K562 (cell line): ENCODE results near the gene WDFY2. TPM values are rescaled to one million over a fixed set of nuclear protein-coding genes. Genes with fewer than 3 reads are reported as not detected.

Experiments
- ATAC-seq: fragments of 200-7000 bp; cut with Tn5 transposase; 3 replicates; pipeline ENCODE4 v1.9.1; 2020; ENCODE audit warnings: moderate library complexity
- BruUV-seq: library from RNA; stranded (reverse); fragments of 400-500 nt; replicated peaks from 2 replicates; lab custom pipeline; 2021; lab: Mats Ljungman, UMichigan
- CTCF ChIA-PET: fragments of 300-600 bp; formaldehyde crosslinking; extraction: SDS; loops from one replicate; lab custom pipeline; 2021; ENCODE audit warnings: low intra/inter-chr PET ratio; lab: Yijun Ruan, JAX
- POLR2A ChIA-PET: fragments of 300-600, 350-650 bp; sonication (Branson Sonifier 250); formaldehyde crosslinking; extraction: SDS; loops from one replicate; lab custom pipeline; 2021; ENCODE audit warnings: antibody characterized with exemption, inconsistent platforms; lab: Yijun Ruan, JAX
- DNase-seq, 4 experiments: peaks; one replicate each; pipeline versions ENCODE4 v3.0.0 to v3.0.0-alpha.2; 2011 to 2018; ENCODE audit warnings: low spot score in 3 of 4, mixed read lengths in 3 of 4; ENCODE audit errors: extremely low read depth in 1 of 4
- FAIRE-seq: peaks from 2 replicates; lab custom pipeline; 2011; peaks lifted over from hg19 to GRCh38; lab: Jason Lieb, UNC
- H2AFZ ChIP-seq: 2 replicates; pipeline ENCODE4 v1.6.0; 2011; ENCODE audit warnings: low read depth, low read length, control low read depth, inconsistent platforms
- H3K27ac ChIP-seq: fragments of 200-600 bp; 3 replicates; pipeline ENCODE4 v1.8.0; 2011; ENCODE audit warnings: low read depth, mild to moderate bottlenecking, control low read depth, inconsistent platforms, low read length, moderate library complexity, mixed read lengths; ENCODE audit errors: extremely low read depth
- H3K27me3 ChIP-seq, 2 experiments: fragments of 300-600 bp in 1 of 2; 2 replicates in 1 of 2; 3 replicates in 1 of 2; pipeline versions ENCODE4 v1.6.0 to v1.8.0; 2011; ENCODE audit warnings: inconsistent platforms in 2 of 2, low read length in 2 of 2, mild to moderate bottlenecking in 1 of 2, mixed read lengths in 1 of 2, moderate library complexity in 1 of 2; ENCODE audit not compliant: control insufficient read depth in 2 of 2, insufficient read depth in 2 of 2
- H3K36me3 ChIP-seq: fragments of 300-600 bp; 3 replicates; pipeline ENCODE4 v1.8.0; 2011; ENCODE audit warnings: mild to moderate bottlenecking, low read length, inconsistent platforms; ENCODE audit not compliant: control insufficient read depth, insufficient read depth
- H3K4me1 ChIP-seq, 2 experiments: fragments of 200-600 bp in 1 of 2; replicated peaks in 1 of 2; 2 replicates in 1 of 2; 3 replicates in 1 of 2; pipeline versions ENCODE4 v1.5.1 to v1.8.0; 2011; ENCODE audit warnings: inconsistent platforms in 2 of 2, low read length in 2 of 2, mild to moderate bottlenecking in 1 of 2, mixed read lengths in 1 of 2, moderate library complexity in 1 of 2; ENCODE audit not compliant: control insufficient read depth in 2 of 2, insufficient read depth in 2 of 2
- H3K4me2 ChIP-seq: 2 replicates; pipeline ENCODE4 v1.6.1; 2011; ENCODE audit warnings: low read length, control low read depth, inconsistent platforms, mixed read lengths; ENCODE audit not compliant: insufficient read depth
- H3K4me3 ChIP-seq: fragments of 200-600 bp; sonication (generic), shearing (Covaris generic); 2 replicates; pipeline ENCODE4 v1.5.1; 2016; ENCODE audit warnings: control low read depth, inconsistent platforms
- H3K79me2 ChIP-seq: fragments of 200-600 bp; 3 replicates; pipeline ENCODE4 v1.8.0; 2011; ENCODE audit warnings: low read length, inconsistent platforms; ENCODE audit not compliant: control insufficient read depth, insufficient read depth
- H3K9ac ChIP-seq, 2 experiments: 2 replicates each; pipeline versions ENCODE4 v1.6.0 to v1.6.1; 2011; ENCODE audit warnings: low read depth in 2 of 2, low read length in 2 of 2, control low read depth in 1 of 2, inconsistent platforms in 1 of 2, mild to moderate bottlenecking in 1 of 2, mixed read lengths in 1 of 2; ENCODE audit not compliant: insufficient read depth in 1 of 2
- H3K9me1 ChIP-seq: one replicate; pipeline ENCODE4 v1.6.0; 2011; ENCODE audit warnings: inconsistent platforms, mild to moderate bottlenecking, low read length, moderate library complexity; ENCODE audit not compliant: control insufficient read depth, insufficient read depth
- H3K9me3 ChIP-seq: replicated peaks from 2 replicates; pipeline ENCODE4 v1.5.1; 2011; ENCODE audit warnings: low read depth, low read length, inconsistent platforms; ENCODE audit not compliant: control insufficient read depth, insufficient read depth
- H4K20me1 ChIP-seq: replicated peaks from 2 replicates; pipeline ENCODE4 v1.6.1; 2011; ENCODE audit warnings: low read length, inconsistent platforms, mixed read lengths; ENCODE audit not compliant: control insufficient read depth, insufficient read depth
- MCM5 ChIP-seq: fragments of 450-650 bp; IDR thresholded peaks from 2 replicates; pipeline ENCODE4 v1.6.1; 2016; ENCODE audit warnings: low read depth
- MEF2D ChIP-seq: conservative IDR thresholded peaks from 2 replicates; pipeline ENCODE4 v1.6.1; 2016; ENCODE audit warnings: low read depth, missing genetic modification characterization, missing compliant biosample characterization
- SP2 ChIP-seq: IDR thresholded peaks from 2 replicates; pipeline ENCODE4 v1.6.1; 2011; ENCODE audit warnings: mild to moderate bottlenecking, low read depth, low read length, moderate library complexity; ENCODE audit not compliant: poor library complexity, severe bottlenecking; ENCODE audit errors: extremely low read depth
- TFAM ChIP-seq: fragments of 250-450 bp; sonication (Bioruptor Pico); conservative IDR thresholded peaks from 2 replicates; pipeline ENCODE4 v1.5.0; 2021; ENCODE audit warnings: mild to moderate bottlenecking, moderate library complexity
- ZFP36 ChIP-seq: fragments of 150-350 bp; IDR thresholded peaks from 2 replicates; pipeline ENCODE4 v1.6.1; 2018; ENCODE audit warnings: low read length, low read depth; ENCODE audit not compliant: partially characterized antibody
- WGBS: fragments of 100-300 bp; shearing (Covaris generic); methylation state at CpG from one replicate; pipeline ENCODE4 v1.1.6; 2016; ENCODE audit warnings: low coverage, mixed read lengths; ENCODE audit not compliant: insufficient coverage; ENCODE audit errors: missing lambda C conversion rate; 5-methylcytosine and 5-hydroxymethylcytosine counted together
- in situ Hi-C: fragments of 300-500 bp; cut with MboI; formaldehyde crosslinking; loops from 4 replicates; pipeline ENCODE4 v1.15.0; 2018; ENCODE audit warnings: inconsistent platforms, mixed read lengths
- intact Hi-C: fragments of 100-400 bp; cut with micrococcal nuclease; formaldehyde crosslinking; loops from 2 replicates; pipeline ENCODE4 v1.14.2; 2022
- polyA plus RNA-seq, 8 experiments: library from polyadenylated mRNA; depleted of rRNA in 4 of 8; stranded (reverse) in 5 of 8; unstranded in 3 of 8; fragments of >200 nt; fragmentation: Nextera tagmentation in 2 of 8; fragmentation: Illumina TruSeq in 1 of 8; extraction: Ambion mirVana in 2 of 8; extraction: Trizol in 1 of 8; gene quantifications; 2 replicates each; pipeline versions ENCODE4 v1.2.1 to v1.2.3, GENCODE V29; 2011 to 2014; ENCODE audit warnings: inconsistent platforms in 1 of 8, missing spikeins in 1 of 8
- total RNA-seq, 7 experiments: library from RNA; depleted of rRNA in 6 of 7; stranded (reverse); fragments of >200 nt in 6 of 7; fragmentation: Illumina TruSeq in 2 of 7; extraction: Trizol in 2 of 7; gene quantifications; 2 replicates each; pipeline versions ENCODE4 v1.2.1 to v1.2.3, GENCODE V29; 2011 to 2021; ENCODE audit warnings: low replicate concordance in 1 of 7
- TF ChIP-seq, protein P1 (sequence below), 3 experiments: IDR thresholded peaks in 2 of 3; conservative IDR thresholded peaks in 1 of 3; 2 replicates each; pipeline ENCODE4 v1.5.1; 2011 to 2012; ENCODE audit warnings: low read length in 3 of 3, mild to moderate bottlenecking in 3 of 3, control low read depth in 2 of 3, improper control_type of control experiment in 1 of 3, inconsistent platforms in 1 of 3, low read depth in 1 of 3, mixed read lengths in 1 of 3, moderate library complexity in 1 of 3; ENCODE audit not compliant: insufficient read depth in 2 of 3

WDFY2 gene
- total and polyA plus RNA-seq, 9 of the 15 experiments (the other 6 are each of a cell fraction or from before 2014, with no cell fraction given): 0.66 to 6.4 (median 4.4) TPM

DNA sequence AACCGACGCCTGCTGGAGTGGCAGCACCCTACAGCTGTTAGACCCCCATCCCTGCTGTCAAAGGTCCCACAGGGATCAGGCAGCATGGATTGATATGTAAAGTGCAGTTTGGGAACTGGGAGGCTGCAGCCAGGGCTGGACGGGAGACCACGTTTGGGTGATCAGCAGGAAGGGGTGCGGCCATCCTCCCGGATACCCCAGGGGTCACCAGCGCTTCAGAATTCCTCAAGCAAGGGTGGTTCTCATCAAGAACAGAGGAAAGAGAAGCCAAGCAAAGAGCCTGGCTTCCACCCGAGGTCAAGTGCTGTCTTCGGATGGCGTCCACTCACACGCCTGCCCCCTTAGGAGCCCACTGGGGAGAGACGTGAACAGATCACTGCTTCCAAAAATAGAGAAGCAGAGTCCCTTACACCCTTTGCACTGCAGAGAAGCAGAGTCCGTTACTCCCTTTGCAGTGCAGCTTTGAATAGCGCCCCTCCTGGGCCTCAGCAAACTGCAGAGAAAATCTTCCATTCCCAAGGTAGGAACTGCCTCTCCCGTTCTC, 184.2 kb downstream of the WDFY2 start:
- Histone ChIP-seq H2AFZ (no peak overlapping the region), H3K36me3 (no peaks in the 10 kb centered on the region), H3K27me3 (no peaks in the 10 kb centered on the region), H3K27ac (no peak overlapping the region), H3K4me1 (peaks cover 0 to 3% of the 10 kb centered on the region in 2 experiments; a peak in 2 of 5 replicates), H3K9ac (peak overlapping the region in 1 of 2 experiments; percentile 52; a peak in 1 of 4 replicates), H3K79me2 (no peaks in the 10 kb centered on the region), H3K9me3 (no peaks in the 10 kb centered on the region), H3K4me3 (no peak overlapping the region), H4K20me1 (no peaks in the 10 kb centered on the region), H3K4me2 (no peak overlapping the region), H3K9me1 (no peaks in the 10 kb centered on the region)
- POLR2A ChIA-PET: interaction anchor here (2.0 kb wide), 1 partner anchor 9 kb away, joined by 4 read pairs; no protein-coding TSS in a partner anchor
- FAIRE-seq (no peak), ATAC-seq (peak; percentile 67), DNase-seq (no peak)
- CTCF ChIA-PET: no interaction called here
- in situ Hi-C loops (no loop called here), intact Hi-C loops (no loop called here)
- 64% methylated on average over 10 of the region's 15 CpGs for WGBS
- BruUV-seq: no TSS peak
- TF ChIP-seq MCM5: no peak
- TF ChIP-seq ZFP36: no peak
- no peak for TF ChIP-seq TFAM (CRISPR knock-in tag)
- TF ChIP-seq SP2: no peak
- TF ChIP-seq MEF2D (tag): no peak
- TF ChIP-seq, protein P1, sequence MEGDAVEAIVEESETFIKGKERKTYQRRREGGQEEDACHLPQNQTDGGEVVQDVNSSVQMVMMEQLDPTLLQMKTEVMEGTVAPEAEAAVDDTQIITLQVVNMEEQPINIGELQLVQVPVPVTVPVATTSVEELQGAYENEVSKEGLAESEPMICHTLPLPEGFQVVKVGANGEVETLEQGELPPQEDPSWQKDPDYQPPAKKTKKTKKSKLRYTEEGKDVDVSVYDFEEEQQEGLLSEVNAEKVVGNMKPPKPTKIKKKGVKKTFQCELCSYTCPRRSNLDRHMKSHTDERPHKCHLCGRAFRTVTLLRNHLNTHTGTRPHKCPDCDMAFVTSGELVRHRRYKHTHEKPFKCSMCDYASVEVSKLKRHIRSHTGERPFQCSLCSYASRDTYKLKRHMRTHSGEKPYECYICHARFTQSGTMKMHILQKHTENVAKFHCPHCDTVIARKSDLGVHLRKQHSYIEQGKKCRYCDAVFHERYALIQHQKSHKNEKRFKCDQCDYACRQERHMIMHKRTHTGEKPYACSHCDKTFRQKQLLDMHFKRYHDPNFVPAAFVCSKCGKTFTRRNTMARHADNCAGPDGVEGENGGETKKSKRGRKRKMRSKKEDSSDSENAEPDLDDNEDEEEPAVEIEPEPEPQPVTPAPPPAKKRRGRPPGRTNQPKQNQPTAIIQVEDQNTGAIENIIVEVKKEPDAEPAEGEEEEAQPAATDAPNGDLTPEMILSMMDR (IDR thresholded peaks at IDR 0.05 in 2 of 3, conservative IDR thresholded peaks at IDR 0.05 in 1 of 3; ENCODE audit: insufficient read depth in 2 of 3, low read depth in 1 of 3, low read length in 3 of 3): peak in 2 of 3 experiments; percentile 21 to 35; a peak in 3 of 6 replicates
